ENCODE results near the gene CAPN7. TPM values are rescaled to one million over a fixed set of nuclear protein-coding genes. Genes with fewer than 3 reads are reported as not detected.

The CAPN7 gene
- total RNA-seq, result 16.9 and 24.8 TPM in 2 replicates

GRCh38 chr3:15205934-15206661, at the start of gene CAPN7:
Gene CAPN7, plus strand, starts transcription at chr3:15206246. Its CDS starts 250 bp downstream, at chr3:15206496.

Other genes with a start within 250 kb of the CAPN7 start
- gene MRPS25, start 140.9 kb upstream of the CAPN7 start, total RNA-seq, result 10.1 and 27.5 TPM in 2 replicates
- 16.0 and 21.6 TPM in 2 replicates for gene RBSN, start 107.1 kb upstream of the CAPN7 start, total RNA-seq
- gene SH3BP5, start 126.3 kb downstream of the CAPN7 start, total RNA-seq, result 6.5 and 8.6 TPM in 2 replicates
- 12.0 and 20.9 TPM in 2 replicates for gene METTL6, start 221.3 kb downstream of the CAPN7 start, total RNA-seq
- gene EAF1, start 221.4 kb downstream of the CAPN7 start, total RNA-seq, result 15.4 and 16.0 TPM in 2 replicates

Measured in epithelial cell of alveolus of lung (primary cell).